WTC11 (cell line): ENCODE data around the gene SRGN. TPM values are rescaled to one million over a fixed set of nuclear protein-coding genes. Genes with fewer than 3 reads are reported as not detected.
"Not testable (repeated sequence)": the region's sequence is repeated elsewhere in the genome, so short reads cannot be mapped to it uniquely, and the experiment has no call there.

Experiments used
- ATAC-seq: fragments of 200-7000 bp; cut with Tn5 transposase; 2 replicates; pipeline ENCODE4 v1.10.0; 2021; ENCODE audit warnings: mild to moderate bottlenecking, moderate library complexity
- Bru-seq: library from RNA; stranded (reverse); fragments of 400-500 nt; gene quantifications from one replicate; lab custom pipeline; 2021; lab: Mats Ljungman, UMichigan
- CTCF ChIA-PET: fragments of 300-600 bp; sonication (Branson Sonifier 250); formaldehyde crosslinking; loops from one replicate; lab custom pipeline; 2021; ENCODE audit warnings: antibody characterized with exemption; lab: Charles Lee
- POLR2A ChIA-PET: fragments of 350-600 bp; sonication (Branson Sonifier 250); formaldehyde crosslinking; loops from one replicate; lab custom pipeline; 2021; ENCODE audit warnings: antibody characterized with exemption; lab: Charles Lee
- DNase-seq: peaks from one replicate; pipeline ENCODE4 v3.0.0; 2021; ENCODE audit warnings: low spot score
- H3K27ac Mint-ChIP-seq: 2 replicates; pipeline ENCODE4 v1.8.0; 2021; ENCODE audit warnings: mixed read lengths
- H3K27me3 Mint-ChIP-seq: 2 replicates; pipeline ENCODE4 v1.8.0; 2021; ENCODE audit warnings: low read depth, mild to moderate bottlenecking, moderate library complexity, mixed read lengths
- H3K36me3 Mint-ChIP-seq: 2 replicates; pipeline ENCODE4 v1.8.0; 2021; ENCODE audit warnings: mixed read lengths
- H3K4me1 Mint-ChIP-seq: 2 replicates; pipeline ENCODE4 v1.8.0; 2022; ENCODE audit warnings: mixed read lengths
- H3K4me3 Mint-ChIP-seq: 2 replicates; pipeline ENCODE4 v1.8.0; 2021; ENCODE audit warnings: mild to moderate bottlenecking, moderate library complexity, mixed read lengths
- H3K9me3 Mint-ChIP-seq: 2 replicates; pipeline ENCODE4 v1.8.0; 2021; ENCODE audit warnings: mixed read lengths
- CBFB ChIP-seq: sonication (generic); formaldehyde crosslinking; IDR thresholded peaks from 2 replicates; pipeline ENCODE4 v1.8.1; 2022; ENCODE audit warnings: mild to moderate bottlenecking, low read depth, missing genetic modification reagents
- CREB1 ChIP-seq: sonication (generic); formaldehyde crosslinking; IDR thresholded peaks from 2 replicates; pipeline ENCODE4 v1.8.0; 2023; ENCODE audit warnings: mild to moderate bottlenecking, missing genetic modification reagents
- IRF2 ChIP-seq: sonication (generic); formaldehyde crosslinking; IDR thresholded peaks from 2 replicates; pipeline ENCODE4 v1.8.0; 2022; ENCODE audit warnings: low read depth, missing genetic modification reagents, borderline replicate concordance
- JAZF1 ChIP-seq: fragments of 250-450 bp; sonication (Bioruptor Pico); IDR thresholded peaks from 2 replicates; pipeline ENCODE4 v1.9.0; 2021; ENCODE audit warnings: moderate library complexity, mild to moderate bottlenecking, inconsistent platforms
- NFATC4 ChIP-seq: fragments of 250-450 bp; sonication (Bioruptor Pico); IDR thresholded peaks from 2 replicates; pipeline ENCODE4 v1.9.0; 2021; ENCODE audit warnings: mild to moderate bottlenecking
- NR1H2 ChIP-seq: sonication (generic); formaldehyde crosslinking; IDR thresholded peaks from 2 replicates; pipeline ENCODE4 v1.9.0; 2021; ENCODE audit warnings: mild to moderate bottlenecking, moderate library complexity, missing genetic modification reagents
- TP53 ChIP-seq: sonication (generic); formaldehyde crosslinking; IDR thresholded peaks from 2 replicates; pipeline ENCODE4 v1.8.1; 2023; ENCODE audit warnings: mild to moderate bottlenecking, missing genetic modification reagents
- ZNF219 ChIP-seq: sonication (generic); formaldehyde crosslinking; IDR thresholded peaks from 2 replicates; pipeline ENCODE4 v1.8.0; 2023; ENCODE audit warnings: missing genetic modification reagents, mild to moderate bottlenecking, borderline replicate concordance
- ZNF232 ChIP-seq: sonication (generic); formaldehyde crosslinking; IDR thresholded peaks from 2 replicates; pipeline ENCODE4 v1.8.0; 2022; ENCODE audit warnings: mild to moderate bottlenecking, missing genetic modification reagents
- ZNF263 ChIP-seq: sonication (generic); formaldehyde crosslinking; IDR thresholded peaks from 2 replicates; pipeline ENCODE4 v1.8.1; 2022; ENCODE audit warnings: low read depth, mild to moderate bottlenecking, moderate library complexity, missing genetic modification reagents
- long read RNA-seq, 3 experiments: library from RNA in 1 of 3; library from capped mRNA in 1 of 3; library from polyadenylated mRNA in 1 of 3; unstranded in 2 of 3; stranded (forward) in 1 of 3; transcript quantifications; one replicate each; pipeline ENCODE4 v2.0.0, GENCODE V29; 2021
- total RNA-seq: library from RNA; stranded (reverse); gene quantifications from 3 replicates; pipeline ENCODE4 v1.2.3, GENCODE V29; 2021
- TF ChIP-seq, protein P1 (sequence below): sonication (generic); formaldehyde crosslinking; IDR thresholded peaks from 2 replicates; pipeline ENCODE4 v1.8.1; 2023; ENCODE audit warnings: mild to moderate bottlenecking, missing genetic modification reagents
- TF ChIP-seq, protein P2 (sequence below): fragments of 250-450 bp; sonication (Bioruptor Pico); IDR thresholded peaks from 2 replicates; pipeline ENCODE4 v1.9.0; 2021; ENCODE audit warnings: mild to moderate bottlenecking
- TF ChIP-seq, protein P3 (sequence below): sonication (generic); formaldehyde crosslinking; IDR thresholded peaks from 2 replicates; pipeline ENCODE4 v1.8.0; 2022; ENCODE audit warnings: missing genetic modification reagents
- TF ChIP-seq, protein P4 (sequence below): sonication (generic); formaldehyde crosslinking; IDR thresholded peaks from 2 replicates; pipeline ENCODE4 v1.8.1; 2022; ENCODE audit warnings: mild to moderate bottlenecking, missing genetic modification reagents, moderate library complexity, borderline replicate concordance
- TF ChIP-seq, protein P5 (sequence below): fragments of 250-450 bp; sonication (Bioruptor Pico); IDR thresholded peaks from 2 replicates; pipeline ENCODE4 v2.1.2; 2022; ENCODE audit warnings: mild to moderate bottlenecking, moderate library complexity

The SRGN gene, protein sequence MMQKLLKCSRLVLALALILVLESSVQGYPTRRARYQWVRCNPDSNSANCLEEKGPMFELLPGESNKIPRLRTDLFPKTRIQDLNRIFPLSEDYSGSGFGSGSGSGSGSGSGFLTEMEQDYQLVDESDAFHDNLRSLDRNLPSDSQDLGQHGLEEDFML
- total RNA-seq: 1.2 to 1.4 TPM (median 1.3 TPM) in 3 replicates
- percentile 5 among the genes with signal in this experiment for Bru-seq, nascent RNA
- long read RNA-seq, experiment 1, partial matches to known transcripts: 0 of 1 reads
- long read RNA-seq, experiment 1, other reads (novel, unspliced or antisense): 1 of 1 reads
- long read RNA-seq, experiment 2: 0 reads
- long read RNA-seq, experiment 3: 0 reads

DNA sequence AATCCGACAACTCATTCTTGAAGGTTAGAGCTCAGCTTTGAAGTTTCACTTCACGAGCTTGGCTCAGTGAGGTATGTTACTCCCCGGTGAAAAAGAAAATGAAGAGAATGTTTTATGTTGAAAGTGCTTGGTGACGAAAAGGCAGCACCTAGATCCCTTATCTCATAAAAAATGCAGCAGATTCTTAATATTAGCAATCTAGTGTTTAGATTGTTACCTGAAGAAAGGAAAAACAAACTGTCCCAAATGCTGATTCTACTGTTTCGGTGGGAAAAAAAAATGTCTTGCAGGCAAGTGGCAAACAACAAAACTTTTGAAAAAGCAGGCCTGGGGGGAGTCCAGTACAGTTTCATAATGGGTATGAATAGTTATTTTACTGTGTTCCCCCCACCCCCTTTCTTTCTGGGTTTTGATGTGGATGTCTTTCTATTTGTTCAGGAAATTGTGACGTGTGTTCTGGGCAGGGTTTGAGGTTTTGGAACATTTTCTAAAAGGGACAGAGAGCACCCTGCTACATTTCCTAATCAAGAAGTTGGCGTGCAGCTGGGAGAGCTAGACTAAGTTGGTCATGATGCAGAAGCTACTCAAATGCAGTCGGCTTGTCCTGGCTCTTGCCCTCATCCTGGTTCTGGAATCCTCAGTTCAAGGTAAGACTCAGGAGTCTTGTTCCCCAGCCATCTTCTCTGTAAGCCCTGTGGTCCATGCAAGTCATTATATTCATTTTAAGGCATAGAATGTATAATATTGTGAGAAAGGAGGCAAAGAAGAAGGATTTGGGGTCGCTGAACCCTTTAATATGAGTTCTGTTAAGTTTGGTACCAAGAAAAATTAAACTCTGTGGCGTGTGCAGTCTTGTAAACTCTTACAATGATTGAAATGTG lies at the start of gene SRGN:
Gene SRGN (plus strand): TSS at position 514 of the 881 bp plus-strand sequence. CDS start 55 bp downstream, at position 569.
- TF ChIP-seq ZNF232 (CRISPR knock-in tag) (no peak), ZNF219 (CRISPR knock-in tag) (no peak), IRF2 (CRISPR knock-in tag) (no peak), TP53 (CRISPR knock-in tag) (no peak)
- TF ChIP-seq, protein P1, sequence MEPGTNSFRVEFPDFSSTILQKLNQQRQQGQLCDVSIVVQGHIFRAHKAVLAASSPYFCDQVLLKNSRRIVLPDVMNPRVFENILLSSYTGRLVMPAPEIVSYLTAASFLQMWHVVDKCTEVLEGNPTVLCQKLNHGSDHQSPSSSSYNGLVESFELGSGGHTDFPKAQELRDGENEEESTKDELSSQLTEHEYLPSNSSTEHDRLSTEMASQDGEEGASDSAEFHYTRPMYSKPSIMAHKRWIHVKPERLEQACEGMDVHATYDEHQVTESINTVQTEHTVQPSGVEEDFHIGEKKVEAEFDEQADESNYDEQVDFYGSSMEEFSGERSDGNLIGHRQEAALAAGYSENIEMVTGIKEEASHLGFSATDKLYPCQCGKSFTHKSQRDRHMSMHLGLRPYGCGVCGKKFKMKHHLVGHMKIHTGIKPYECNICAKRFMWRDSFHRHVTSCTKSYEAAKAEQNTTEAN: no peak
- TF ChIP-seq, protein P2, sequence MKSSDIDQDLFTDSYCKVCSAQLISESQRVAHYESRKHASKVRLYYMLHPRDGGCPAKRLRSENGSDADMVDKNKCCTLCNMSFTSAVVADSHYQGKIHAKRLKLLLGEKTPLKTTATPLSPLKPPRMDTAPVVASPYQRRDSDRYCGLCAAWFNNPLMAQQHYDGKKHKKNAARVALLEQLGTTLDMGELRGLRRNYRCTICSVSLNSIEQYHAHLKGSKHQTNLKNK (CRISPR knock-in tag): no peak
- H3K4me3 Mint-ChIP-seq: no peak within 1 kb of the TSS
- CTCF ChIA-PET: interaction anchor here (1.3 kb wide), 1 partner anchor 83 kb away, joined by 4 read pairs; no protein-coding TSS in a partner anchor
- H3K27ac Mint-ChIP-seq: no peak within 1 kb of the TSS
- no peak for ATAC-seq
- POLR2A ChIA-PET: interaction anchor here (0.7 kb wide), 1 partner anchor 36 kb away, joined by 5 read pairs; no protein-coding TSS in a partner anchor
- peaks cover 18% of the 10 kb centered on the region for H3K4me1 Mint-ChIP-seq
- no peak for DNase-seq
- H3K27me3 Mint-ChIP-seq: no peaks in the 10 kb centered on the region
- H3K36me3 Mint-ChIP-seq: no peaks in the 10 kb centered on the region
- H3K9me3 Mint-ChIP-seq: no peaks in the 10 kb centered on the region

DNA sequence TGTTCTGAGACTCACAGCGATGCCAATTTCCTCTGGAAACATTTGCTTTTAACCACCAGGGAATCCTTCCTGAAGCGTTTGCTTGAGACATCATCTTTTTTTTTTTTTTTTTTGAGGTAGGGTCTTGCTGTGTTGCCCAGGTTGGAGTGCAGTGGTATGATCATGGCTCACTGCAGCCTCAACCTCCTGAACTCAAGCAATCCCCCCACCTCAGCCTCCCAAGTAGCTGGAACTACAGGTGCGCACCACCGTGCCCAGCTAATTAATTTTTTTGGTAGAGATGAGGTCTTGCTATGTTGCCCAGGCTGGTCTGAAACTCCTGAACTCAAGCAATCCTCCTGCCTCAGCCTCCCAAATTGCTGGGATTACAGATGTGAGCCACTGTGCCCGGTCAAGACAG lies 47.0 kb upstream of the SRGN start:
- POLR2A ChIA-PET: interaction anchor here (0.7 kb wide), 1 partner anchor 1692 kb away, joined by 7 read pairs; no protein-coding TSS in a partner anchor
- ATAC-seq, CTCF ChIA-PET, H3K27me3 Mint-ChIP-seq, H3K4me3 Mint-ChIP-seq, H3K9me3 Mint-ChIP-seq, H3K27ac Mint-ChIP-seq, H3K36me3 Mint-ChIP-seq, H3K4me1 Mint-ChIP-seq, DNase-seq: not testable (repeated sequence)

DNA sequence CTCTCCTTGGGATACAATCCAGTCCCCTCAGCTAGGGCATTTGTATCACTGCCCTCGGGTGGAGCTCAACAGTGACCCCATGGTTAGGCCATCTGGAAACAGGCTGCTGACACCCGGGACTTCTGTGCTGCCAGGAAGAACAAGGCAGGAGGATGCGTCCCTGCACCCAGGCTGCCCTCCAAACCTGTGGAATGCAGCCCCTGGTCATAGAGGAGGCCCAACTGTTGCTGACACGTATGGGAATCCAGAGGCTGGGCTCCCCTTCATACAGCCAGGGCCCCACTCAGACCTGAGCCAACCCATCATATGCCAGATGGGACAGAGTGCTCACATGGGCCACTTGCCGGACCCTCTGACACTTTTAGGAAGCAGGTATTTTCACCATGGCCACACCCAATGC lies 45.5 kb upstream of the SRGN start:
- H3K4me1 Mint-ChIP-seq: no peaks in the 10 kb centered on the region
- H3K27ac Mint-ChIP-seq: no peak overlapping the region
- H3K27me3 Mint-ChIP-seq: no peaks in the 10 kb centered on the region
- no peaks in the 10 kb centered on the region for H3K36me3 Mint-ChIP-seq
- TF ChIP-seq JAZF1 (CRISPR knock-in tag): no peak
- TF ChIP-seq, protein P3, sequence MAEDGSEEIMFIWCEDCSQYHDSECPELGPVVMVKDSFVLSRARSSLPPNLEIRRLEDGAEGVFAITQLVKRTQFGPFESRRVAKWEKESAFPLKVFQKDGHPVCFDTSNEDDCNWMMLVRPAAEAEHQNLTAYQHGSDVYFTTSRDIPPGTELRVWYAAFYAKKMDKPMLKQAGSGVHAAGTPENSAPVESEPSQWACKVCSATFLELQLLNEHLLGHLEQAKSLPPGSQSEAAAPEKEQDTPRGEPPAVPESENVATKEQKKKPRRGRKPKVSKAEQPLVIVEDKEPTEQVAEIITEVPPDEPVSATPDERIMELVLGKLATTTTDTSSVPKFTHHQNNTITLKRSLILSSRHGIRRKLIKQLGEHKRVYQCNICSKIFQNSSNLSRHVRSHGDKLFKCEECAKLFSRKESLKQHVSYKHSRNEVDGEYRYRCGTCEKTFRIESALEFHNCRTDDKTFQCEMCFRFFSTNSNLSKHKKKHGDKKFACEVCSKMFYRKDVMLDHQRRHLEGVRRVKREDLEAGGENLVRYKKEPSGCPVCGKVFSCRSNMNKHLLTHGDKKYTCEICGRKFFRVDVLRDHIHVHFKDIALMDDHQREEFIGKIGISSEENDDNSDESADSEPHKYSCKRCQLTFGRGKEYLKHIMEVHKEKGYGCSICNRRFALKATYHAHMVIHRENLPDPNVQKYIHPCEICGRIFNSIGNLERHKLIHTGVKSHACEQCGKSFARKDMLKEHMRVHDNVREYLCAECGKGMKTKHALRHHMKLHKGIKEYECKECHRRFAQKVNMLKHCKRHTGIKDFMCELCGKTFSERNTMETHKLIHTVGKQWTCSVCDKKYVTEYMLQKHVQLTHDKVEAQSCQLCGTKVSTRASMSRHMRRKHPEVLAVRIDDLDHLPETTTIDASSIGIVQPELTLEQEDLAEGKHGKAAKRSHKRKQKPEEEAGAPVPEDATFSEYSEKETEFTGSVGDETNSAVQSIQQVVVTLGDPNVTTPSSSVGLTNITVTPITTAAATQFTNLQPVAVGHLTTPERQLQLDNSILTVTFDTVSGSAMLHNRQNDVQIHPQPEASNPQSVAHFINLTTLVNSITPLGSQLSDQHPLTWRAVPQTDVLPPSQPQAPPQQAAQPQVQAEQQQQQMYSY (CRISPR knock-in tag): no peak
- TF ChIP-seq NR1H2 (CRISPR knock-in tag): no peak
- no peak for TF ChIP-seq CREB1
- TF ChIP-seq, protein P4, sequence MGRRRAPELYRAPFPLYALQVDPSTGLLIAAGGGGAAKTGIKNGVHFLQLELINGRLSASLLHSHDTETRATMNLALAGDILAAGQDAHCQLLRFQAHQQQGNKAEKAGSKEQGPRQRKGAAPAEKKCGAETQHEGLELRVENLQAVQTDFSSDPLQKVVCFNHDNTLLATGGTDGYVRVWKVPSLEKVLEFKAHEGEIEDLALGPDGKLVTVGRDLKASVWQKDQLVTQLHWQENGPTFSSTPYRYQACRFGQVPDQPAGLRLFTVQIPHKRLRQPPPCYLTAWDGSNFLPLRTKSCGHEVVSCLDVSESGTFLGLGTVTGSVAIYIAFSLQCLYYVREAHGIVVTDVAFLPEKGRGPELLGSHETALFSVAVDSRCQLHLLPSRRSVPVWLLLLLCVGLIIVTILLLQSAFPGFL (CRISPR knock-in tag): no peak
- no peak for TF ChIP-seq TP53 (CRISPR knock-in tag)
- TF ChIP-seq ZNF263: no peak
- TF ChIP-seq NFATC4: no peak
- TF ChIP-seq, protein P5, sequence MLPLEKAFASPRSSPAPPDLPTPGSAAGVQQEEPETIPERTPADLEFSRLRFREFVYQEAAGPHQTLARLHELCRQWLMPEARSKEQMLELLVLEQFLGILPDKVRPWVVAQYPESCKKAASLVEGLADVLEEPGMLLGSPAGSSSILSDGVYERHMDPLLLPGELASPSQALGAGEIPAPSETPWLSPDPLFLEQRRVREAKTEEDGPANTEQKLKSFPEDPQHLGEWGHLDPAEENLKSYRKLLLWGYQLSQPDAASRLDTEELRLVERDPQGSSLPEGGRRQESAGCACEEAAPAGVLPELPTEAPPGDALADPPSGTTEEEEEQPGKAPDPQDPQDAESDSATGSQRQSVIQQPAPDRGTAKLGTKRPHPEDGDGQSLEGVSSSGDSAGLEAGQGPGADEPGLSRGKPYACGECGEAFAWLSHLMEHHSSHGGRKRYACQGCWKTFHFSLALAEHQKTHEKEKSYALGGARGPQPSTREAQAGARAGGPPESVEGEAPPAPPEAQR: no peak
- TF ChIP-seq IRF2 (CRISPR knock-in tag): no peak
- no peak for TF ChIP-seq CBFB (CRISPR knock-in tag)
- CTCF ChIA-PET: interaction anchor here (1.4 kb wide), 1 partner anchor 38 kb away, joined by 3 read pairs; no protein-coding TSS in a partner anchor
- ATAC-seq: no peak
- H3K9me3 Mint-ChIP-seq: no peaks in the 10 kb centered on the region
- no peak for DNase-seq
- no peak overlapping the region for H3K4me3 Mint-ChIP-seq
- POLR2A ChIA-PET: no interaction called here
